Liver (tissue), 3 donors: ENCODE measurements around the gene TMEM127.

Source experiments
- RAD21 ChIP-seq, 2 donors: IDR thresholded peaks; 2 replicates each; pipeline ENCODE4 v1.6.1; 2016; ENCODE audit warnings: antibody characterized with exemption in 2 of 2, mild to moderate bottlenecking in 2 of 2
- TAF1 ChIP-seq: conservative IDR thresholded peaks from 2 replicates; pipeline ENCODE4 v1.6.1; 2016; ENCODE audit warnings: antibody characterized with exemption, mild to moderate bottlenecking
- YY1 ChIP-seq: IDR thresholded peaks from 2 replicates; pipeline ENCODE4 v1.6.1; 2016; ENCODE audit warnings: antibody characterized with exemption, mild to moderate bottlenecking
- TF ChIP-seq, protein P1 (sequence below): fragments of 150-350 bp; IDR thresholded peaks from 2 replicates; pipeline ENCODE4 v1.5.1; 2017; ENCODE audit warnings: improper control_type of control experiment, low read depth, low read length; ENCODE audit not compliant: missing input control
- TF ChIP-seq, protein P2 (sequence below): IDR thresholded peaks from 2 replicates; pipeline ENCODE4 v1.6.1; 2016; ENCODE audit warnings: antibody characterized with exemption
- donor health status: healthy.
- donor health status: healthy.

DNA sequence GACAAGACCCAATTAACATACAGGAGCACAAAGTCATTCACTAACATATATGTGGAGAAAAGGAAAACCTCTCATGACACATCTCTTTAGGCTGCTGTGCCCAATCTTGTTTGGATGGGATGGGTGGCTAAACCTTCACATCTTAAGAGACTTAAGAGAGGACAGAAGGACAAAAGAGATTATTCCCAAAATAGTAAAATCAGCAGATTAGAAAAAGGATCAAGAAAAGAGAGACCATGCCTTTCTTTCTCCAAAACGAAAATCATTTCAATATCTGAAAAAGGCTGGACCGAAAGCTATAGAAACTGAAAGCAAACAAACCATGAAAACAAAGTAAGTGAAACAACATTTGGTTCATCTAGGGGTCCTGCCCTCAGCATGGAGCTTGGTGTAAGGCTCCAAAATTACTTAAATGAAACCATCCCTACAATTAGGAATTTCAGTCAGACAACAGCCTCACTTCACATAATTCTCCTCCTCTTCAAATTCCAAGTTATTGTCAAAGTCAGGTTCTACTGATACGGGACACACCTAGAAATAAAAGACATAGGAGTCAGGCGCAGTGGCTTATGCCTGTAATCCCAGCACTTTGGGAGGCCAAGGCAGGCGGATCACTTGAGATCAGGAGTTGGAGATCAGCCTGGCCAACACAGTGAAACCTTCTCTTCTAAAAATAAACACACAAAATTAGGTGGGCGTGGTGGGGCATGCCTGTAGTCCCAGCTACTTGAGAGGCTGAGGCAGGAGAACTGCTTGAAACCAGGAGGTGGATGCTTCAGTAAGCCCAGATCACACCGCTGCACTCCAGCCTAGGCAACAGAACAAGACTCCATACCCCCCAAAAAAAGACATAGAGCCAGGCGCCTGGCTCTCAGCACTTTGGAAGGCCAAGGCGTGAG is 62.4 kb downstream of the TMEM127 start:
- TF ChIP-seq, protein P1, sequence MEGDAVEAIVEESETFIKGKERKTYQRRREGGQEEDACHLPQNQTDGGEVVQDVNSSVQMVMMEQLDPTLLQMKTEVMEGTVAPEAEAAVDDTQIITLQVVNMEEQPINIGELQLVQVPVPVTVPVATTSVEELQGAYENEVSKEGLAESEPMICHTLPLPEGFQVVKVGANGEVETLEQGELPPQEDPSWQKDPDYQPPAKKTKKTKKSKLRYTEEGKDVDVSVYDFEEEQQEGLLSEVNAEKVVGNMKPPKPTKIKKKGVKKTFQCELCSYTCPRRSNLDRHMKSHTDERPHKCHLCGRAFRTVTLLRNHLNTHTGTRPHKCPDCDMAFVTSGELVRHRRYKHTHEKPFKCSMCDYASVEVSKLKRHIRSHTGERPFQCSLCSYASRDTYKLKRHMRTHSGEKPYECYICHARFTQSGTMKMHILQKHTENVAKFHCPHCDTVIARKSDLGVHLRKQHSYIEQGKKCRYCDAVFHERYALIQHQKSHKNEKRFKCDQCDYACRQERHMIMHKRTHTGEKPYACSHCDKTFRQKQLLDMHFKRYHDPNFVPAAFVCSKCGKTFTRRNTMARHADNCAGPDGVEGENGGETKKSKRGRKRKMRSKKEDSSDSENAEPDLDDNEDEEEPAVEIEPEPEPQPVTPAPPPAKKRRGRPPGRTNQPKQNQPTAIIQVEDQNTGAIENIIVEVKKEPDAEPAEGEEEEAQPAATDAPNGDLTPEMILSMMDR = no peak
- TF ChIP-seq YY1 = no peak
- TF ChIP-seq TAF1 = no peak
- TF ChIP-seq RAD21 (IDR thresholded peaks at IDR 0.05) = no peak
- TF ChIP-seq, protein P2, sequence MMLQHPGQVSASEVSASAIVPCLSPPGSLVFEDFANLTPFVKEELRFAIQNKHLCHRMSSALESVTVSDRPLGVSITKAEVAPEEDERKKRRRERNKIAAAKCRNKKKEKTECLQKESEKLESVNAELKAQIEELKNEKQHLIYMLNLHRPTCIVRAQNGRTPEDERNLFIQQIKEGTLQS = no peak
